ENCODE results near the gene MAD1L1. TPM values are rescaled to one million over a fixed set of nuclear protein-coding genes. Genes with fewer than 3 reads are reported as not detected.

MAD1L1 gene
- total and polyA plus RNA-seq, 2 donors (not counting 3 experiments of a cell fraction or from before 2014, with no cell fraction given): 34.1 to 42.3 TPM

- no peaks in the 10 kb centered on the region for H3K9me1 ChIP-seq (replicated peaks; ENCODE audit: control insufficient read depth, extremely low read depth, insufficient read depth, low read length)
- no peak for TF ChIP-seq FOS (IDR thresholded peaks at IDR 0.05; ENCODE audit: borderline replicate concordance, insufficient read depth, low read length)
- POLR2A ChIA-PET: no interaction called here
- H2AFZ ChIP-seq (ENCODE audit: low read depth, low read length): no peak overlapping the region
- no peak overlapping the region for H3K4me2 ChIP-seq (ENCODE audit: insufficient read depth, low read length)
- no peaks in the 10 kb centered on the region for H3K79me2 ChIP-seq (ENCODE audit: control insufficient read depth, insufficient read depth, low read length)
- no peaks in the 10 kb centered on the region for H3K36me3 ChIP-seq (ENCODE audit: control insufficient read depth in 2 of 2, extremely low read depth in 1 of 2, insufficient read depth in 2 of 2, low read length in 2 of 2)
- no peaks in the 10 kb centered on the region for H3K9me3 ChIP-seq (replicated peaks; ENCODE audit: control insufficient read depth, insufficient read depth, low read length)
- intact Hi-C loops (cut with micrococcal nuclease): no loop called here
- BruUV-seq (replicated peaks): no TSS peak
- H3K27me3 ChIP-seq (ENCODE audit: control insufficient read depth in 2 of 2, insufficient read depth in 2 of 2, low read length in 2 of 2): no peaks in the 10 kb centered on the region
- H3K4me1 ChIP-seq (ENCODE audit: control insufficient read depth, extremely low read depth, insufficient read depth, low read length): no peaks in the 10 kb centered on the region
- no peak for FAIRE-seq
- H3K27ac ChIP-seq (ENCODE audit: insufficient read depth, low read depth, low read length): no peak overlapping the region
- no peaks in the 10 kb centered on the region for H4K20me1 ChIP-seq (replicated peaks; ENCODE audit: control insufficient read depth, extremely low read depth, insufficient read depth, low read length)
- dilution Hi-C loops (cut with MboI; ENCODE audit: extremely low pct_ligation_motif_present, low sequenced_read_pairs): no loop called here
- no peak overlapping the region for H3K4me3 ChIP-seq (replicated peaks in 1 of 3; ENCODE audit: insufficient read depth in 1 of 3, low read depth in 1 of 3, low read length in 3 of 3)
- no peak overlapping the region for H3K9ac ChIP-seq (replicated peaks; ENCODE audit: extremely low read depth, insufficient read depth, low read length)
- no peak for DNase-seq (ENCODE audit: low read depth, low spot score)
- CTCF ChIA-PET: interaction anchor here (2.2 kb wide), 1 partner anchor 23 kb away, joined by 6 read pairs; no protein-coding TSS in a partner anchor
Observed at GRCh38 chr7:2186166-2186565, 46.6 kb downstream of the MAD1L1 start.

- Histone ChIP-seq H4K20me1 (replicated peaks; ENCODE audit: control insufficient read depth, extremely low read depth, insufficient read depth, low read length) (no peaks in the 10 kb centered on the region), H3K27ac (ENCODE audit: insufficient read depth, low read depth, low read length) (no peak overlapping the region), H3K36me3 (ENCODE audit: control insufficient read depth in 2 of 2, extremely low read depth in 1 of 2, insufficient read depth in 2 of 2, low read length in 2 of 2) (no peaks in the 10 kb centered on the region), H2AFZ (ENCODE audit: low read depth, low read length) (no peak overlapping the region), H3K79me2 (ENCODE audit: control insufficient read depth, insufficient read depth, low read length) (no peaks in the 10 kb centered on the region), H3K4me2 (ENCODE audit: insufficient read depth, low read length) (no peak overlapping the region), H3K4me3 (replicated peaks in 1 of 3; ENCODE audit: insufficient read depth in 1 of 3, low read depth in 1 of 3, low read length in 3 of 3) (no peak overlapping the region), H3K9me3 (replicated peaks; ENCODE audit: control insufficient read depth, insufficient read depth, low read length) (no peaks in the 10 kb centered on the region), H3K9ac (replicated peaks; ENCODE audit: extremely low read depth, insufficient read depth, low read length) (no peak overlapping the region), H3K9me1 (replicated peaks; ENCODE audit: control insufficient read depth, extremely low read depth, insufficient read depth, low read length) (no peaks in the 10 kb centered on the region), H3K4me1 (ENCODE audit: control insufficient read depth, extremely low read depth, insufficient read depth, low read length) (no peaks in the 10 kb centered on the region), H3K27me3 (ENCODE audit: control insufficient read depth in 2 of 2, insufficient read depth in 2 of 2, low read length in 2 of 2) (no peaks in the 10 kb centered on the region)
- FAIRE-seq (no peak), DNase-seq (ENCODE audit: low read depth, low spot score) (no peak)
- dilution Hi-C loops (cut with MboI; ENCODE audit: extremely low pct_ligation_motif_present, low sequenced_read_pairs) (no loop called here), intact Hi-C loops (cut with micrococcal nuclease) (no loop called here)
- TF ChIP-seq MYC (IDR thresholded peaks at IDR 0.05; ENCODE audit: low read depth, low read length) (no peak), POLR2A (IDR thresholded peaks at IDR 0.05; ENCODE audit: low read depth, low read length) (no peak), MAX (IDR thresholded peaks at IDR 0.05; ENCODE audit: insufficient read depth, insufficient read length) (no peak), CTCF (IDR thresholded peaks at IDR 0.05; ENCODE audit: extremely low read depth in 1 of 2, insufficient read depth in 1 of 2, low read depth in 1 of 2, low read length in 2 of 2) (no peak), EZH2 (IDR thresholded peaks at IDR 0.05; ENCODE audit: borderline replicate concordance, low read depth, low read length, severe bottlenecking) (no peak), GATA2 (IDR thresholded peaks at IDR 0.05; ENCODE audit: insufficient read depth, insufficient read length, low read depth, low read length) (no peak), POLR2AphosphoS5 (IDR thresholded peaks at IDR 0.05; ENCODE audit: insufficient read depth, low read depth, low read length) (no peak), FOS (IDR thresholded peaks at IDR 0.05; ENCODE audit: borderline replicate concordance, insufficient read depth, low read length) (no peak), JUN (IDR thresholded peaks at IDR 0.05; ENCODE audit: borderline replicate concordance, insufficient read depth, insufficient read length, low read depth) (no peak)
- BruUV-seq (replicated peaks): no TSS peak
- ChIA-PET CTCF (interaction anchor here (2.2 kb wide), 1 partner anchor 24 kb away, joined by 6 read pairs; no protein-coding TSS in a partner anchor), POLR2A (no interaction called here)
Observed at GRCh38 chr7:2185715-2186114, 47.0 kb downstream of the MAD1L1 start.
